HepG2 (cell line): ENCODE data around the gene PRMT7. TPM values are rescaled to one million over a fixed set of nuclear protein-coding genes. Genes with fewer than 3 reads are reported as not detected.

Experiments
- CBX5 ChIP-seq: sonication (generic); formaldehyde crosslinking; IDR thresholded peaks from 2 replicates; pipeline ENCODE4 v1.4.0; 2020; ENCODE audit warnings: missing genetic modification reagents, borderline replicate concordance
- EEA1 ChIP-seq: sonication (generic); formaldehyde crosslinking; IDR thresholded peaks from 2 replicates; pipeline ENCODE4 v1.5.1; 2020; ENCODE audit warnings: mild to moderate bottlenecking, missing genetic modification reagents, borderline replicate concordance
- HMGA1 ChIP-seq: sonication (generic); formaldehyde crosslinking; conservative IDR thresholded peaks from 2 replicates; pipeline ENCODE4 v1.4.0; 2020; ENCODE audit warnings: missing genetic modification reagents
- HNRNPH1 ChIP-seq: fragments of 200-400 bp; formaldehyde crosslinking; optimal IDR thresholded peaks from 2 replicates; pipeline ENCODE3; 2017; ENCODE audit warnings: mild to moderate bottlenecking, low read depth, low read length
- MATR3 ChIP-seq: sonication (generic); formaldehyde crosslinking; IDR thresholded peaks from 2 replicates; pipeline ENCODE4 v1.4.0; 2020; ENCODE audit warnings: missing genetic modification reagents
- MTA3 ChIP-seq: sonication (generic); formaldehyde crosslinking; IDR thresholded peaks from 2 replicates; pipeline ENCODE4 v1.4.0; 2020; ENCODE audit warnings: missing genetic modification reagents
- SRSF1 ChIP-seq: fragments of 200-400 bp; formaldehyde crosslinking; optimal IDR thresholded peaks from 2 replicates; pipeline ENCODE3; 2017; ENCODE audit warnings: mild to moderate bottlenecking, low read depth, low read length, moderate library complexity
- ZBTB38 ChIP-seq: sonication (generic); formaldehyde crosslinking; IDR thresholded peaks from 2 replicates; pipeline ENCODE4 v1.5.1; 2020; ENCODE audit warnings: mild to moderate bottlenecking, missing genetic modification reagents
- ZNF335 ChIP-seq: sonication (generic); formaldehyde crosslinking; IDR thresholded peaks from 2 replicates; pipeline ENCODE4 v1.4.0; 2020; ENCODE audit warnings: missing genetic modification reagents
- ZNF382 ChIP-seq: sonication (generic); formaldehyde crosslinking; IDR thresholded peaks from 2 replicates; pipeline ENCODE4 v1.5.0; 2020; ENCODE audit warnings: missing genetic modification reagents, mild to moderate bottlenecking, borderline replicate concordance
- ZNF543 ChIP-seq: sonication (generic); formaldehyde crosslinking; IDR thresholded peaks from 2 replicates; pipeline ENCODE4 v1.4.0; 2020; ENCODE audit warnings: mild to moderate bottlenecking, missing genetic modification reagents
- ZNF629 ChIP-seq: sonication (generic); formaldehyde crosslinking; conservative IDR thresholded peaks from 2 replicates; pipeline ENCODE4 v1.5.0; 2020; ENCODE audit warnings: missing genetic modification reagents
- ZNF674 ChIP-seq: sonication (generic); formaldehyde crosslinking; IDR thresholded peaks from 2 replicates; pipeline ENCODE4 v1.5.0; 2020; ENCODE audit warnings: low read depth, mild to moderate bottlenecking, missing genetic modification reagents
- ZNF775 ChIP-seq: sonication (generic); formaldehyde crosslinking; IDR thresholded peaks from 2 replicates; pipeline ENCODE4 v1.4.0; 2020; ENCODE audit warnings: missing genetic modification reagents, mild to moderate bottlenecking, moderate library complexity, borderline replicate concordance
- ZNF816 ChIP-seq: sonication (generic); formaldehyde crosslinking; IDR thresholded peaks from 2 replicates; pipeline ENCODE4 v1.8.0; 2022; ENCODE audit warnings: missing genetic modification reagents, mild to moderate bottlenecking, borderline replicate concordance
- ZNF83 ChIP-seq: sonication (generic); formaldehyde crosslinking; IDR thresholded peaks from 2 replicates; pipeline ENCODE4 v1.4.0; 2020; ENCODE audit warnings: missing genetic modification reagents, mild to moderate bottlenecking, borderline replicate concordance
- polyA plus RNA-seq, 8 experiments: library from polyadenylated mRNA; depleted of rRNA in 3 of 8; stranded (reverse) in 7 of 8; unstranded in 1 of 8; fragments of >200 nt; fragmentation: Illumina TruSeq in 4 of 8; extraction: Trizol in 4 of 8; gene quantifications; 2 replicates each; pipeline versions ENCODE4 v1.2.1 to v1.2.3, GENCODE V29; 2011 to 2016; ENCODE audit warnings: low read depth in 4 of 8, missing spikeins in 1 of 8, mixed read lengths in 1 of 8; ENCODE audit not compliant: insufficient read depth in 1 of 8
- total RNA-seq, 5 experiments: library from RNA; depleted of rRNA; stranded (reverse); fragments of >200 nt; fragmentation: Illumina TruSeq; extraction: Trizol; gene quantifications; 2 replicates each; pipeline ENCODE4 v1.2.3, GENCODE V29; 2016; ENCODE audit warnings: low read depth in 1 of 5
- TF ChIP-seq, protein P1 (sequence below): sonication (generic); formaldehyde crosslinking; IDR thresholded peaks from 2 replicates; pipeline ENCODE4 v1.4.0; 2020; ENCODE audit warnings: missing genetic modification reagents, mild to moderate bottlenecking, borderline replicate concordance
- TF ChIP-seq, protein P2 (sequence below): sonication (generic); formaldehyde crosslinking; IDR thresholded peaks from 2 replicates; pipeline ENCODE4 v1.5.1; 2020; ENCODE audit warnings: missing genetic modification reagents, mild to moderate bottlenecking, borderline replicate concordance
- TF ChIP-seq, protein P3 (sequence below): sonication (generic); formaldehyde crosslinking; IDR thresholded peaks from 2 replicates; pipeline ENCODE4 v1.4.0; 2020; ENCODE audit warnings: missing genetic modification reagents

Gene PRMT7
- total and polyA plus RNA-seq, 2 of the 13 experiments (the other 11 are each of a cell fraction or from before 2014, with no cell fraction given), result 47.5 to 55.0 TPM

DNA sequence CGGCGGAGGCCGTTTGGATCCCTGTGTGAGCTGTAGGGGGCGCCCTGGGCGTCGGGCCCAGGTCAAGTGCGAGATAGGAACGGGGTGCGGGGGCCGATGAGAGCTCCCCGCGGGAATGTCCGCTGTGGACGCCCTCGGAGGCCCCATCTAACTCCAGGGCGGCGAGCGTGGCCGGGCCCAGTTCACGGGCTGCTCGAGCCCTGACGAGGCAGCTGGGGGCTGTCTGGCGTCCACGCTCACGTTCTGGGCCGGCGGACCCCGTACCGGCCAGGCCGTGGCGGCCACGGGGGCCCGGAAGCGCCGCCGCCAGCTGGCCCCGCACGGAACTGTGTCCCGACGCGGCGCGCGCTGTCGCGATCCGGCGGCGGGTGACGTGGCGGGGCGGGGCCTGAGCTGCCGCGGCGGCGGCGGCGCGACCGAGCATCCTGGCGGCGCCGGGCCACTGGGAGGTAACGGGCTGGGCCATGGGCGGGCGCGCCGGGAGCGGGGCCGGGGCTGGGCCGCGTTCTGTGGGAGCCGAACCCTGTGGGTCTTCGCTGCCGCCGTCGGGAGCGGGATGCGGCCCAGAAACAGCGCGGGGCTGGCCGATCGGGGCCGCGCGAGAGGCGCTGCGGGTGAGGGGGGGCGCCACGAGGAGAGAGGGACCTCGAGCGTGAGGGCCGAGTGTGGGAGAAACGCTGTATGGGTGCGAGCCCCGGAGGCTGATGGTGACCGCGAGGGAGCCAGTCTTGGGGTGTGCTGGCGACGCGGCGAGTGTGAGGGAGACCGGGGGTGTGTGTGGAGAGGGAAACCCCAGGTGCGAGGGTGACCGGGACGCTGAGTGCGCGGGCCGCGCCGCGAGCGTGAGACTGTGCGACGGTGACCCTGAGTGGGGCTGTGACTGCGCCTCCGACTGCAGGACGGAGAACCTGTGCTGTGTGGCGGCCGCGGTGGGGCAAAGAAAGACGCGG lies 46.4 kb upstream of the PRMT7 start, which contains the start of gene SLC7A6 (continued):
- TF ChIP-seq, protein P1, sequence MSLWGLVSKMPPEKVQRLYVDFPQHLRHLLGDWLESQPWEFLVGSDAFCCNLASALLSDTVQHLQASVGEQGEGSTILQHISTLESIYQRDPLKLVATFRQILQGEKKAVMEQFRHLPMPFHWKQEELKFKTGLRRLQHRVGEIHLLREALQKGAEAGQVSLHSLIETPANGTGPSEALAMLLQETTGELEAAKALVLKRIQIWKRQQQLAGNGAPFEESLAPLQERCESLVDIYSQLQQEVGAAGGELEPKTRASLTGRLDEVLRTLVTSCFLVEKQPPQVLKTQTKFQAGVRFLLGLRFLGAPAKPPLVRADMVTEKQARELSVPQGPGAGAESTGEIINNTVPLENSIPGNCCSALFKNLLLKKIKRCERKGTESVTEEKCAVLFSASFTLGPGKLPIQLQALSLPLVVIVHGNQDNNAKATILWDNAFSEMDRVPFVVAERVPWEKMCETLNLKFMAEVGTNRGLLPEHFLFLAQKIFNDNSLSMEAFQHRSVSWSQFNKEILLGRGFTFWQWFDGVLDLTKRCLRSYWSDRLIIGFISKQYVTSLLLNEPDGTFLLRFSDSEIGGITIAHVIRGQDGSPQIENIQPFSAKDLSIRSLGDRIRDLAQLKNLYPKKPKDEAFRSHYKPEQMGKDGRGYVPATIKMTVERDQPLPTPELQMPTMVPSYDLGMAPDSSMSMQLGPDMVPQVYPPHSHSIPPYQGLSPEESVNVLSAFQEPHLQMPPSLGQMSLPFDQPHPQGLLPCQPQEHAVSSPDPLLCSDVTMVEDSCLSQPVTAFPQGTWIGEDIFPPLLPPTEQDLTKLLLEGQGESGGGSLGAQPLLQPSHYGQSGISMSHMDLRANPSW (CRISPR knock-in tag), result no peak
- no peak for TF ChIP-seq ZNF816 (CRISPR knock-in tag)
- TF ChIP-seq ZNF775 (CRISPR knock-in tag), result no peak
- peak; percentile 26 for TF ChIP-seq SRSF1
- TF ChIP-seq, protein P2, sequence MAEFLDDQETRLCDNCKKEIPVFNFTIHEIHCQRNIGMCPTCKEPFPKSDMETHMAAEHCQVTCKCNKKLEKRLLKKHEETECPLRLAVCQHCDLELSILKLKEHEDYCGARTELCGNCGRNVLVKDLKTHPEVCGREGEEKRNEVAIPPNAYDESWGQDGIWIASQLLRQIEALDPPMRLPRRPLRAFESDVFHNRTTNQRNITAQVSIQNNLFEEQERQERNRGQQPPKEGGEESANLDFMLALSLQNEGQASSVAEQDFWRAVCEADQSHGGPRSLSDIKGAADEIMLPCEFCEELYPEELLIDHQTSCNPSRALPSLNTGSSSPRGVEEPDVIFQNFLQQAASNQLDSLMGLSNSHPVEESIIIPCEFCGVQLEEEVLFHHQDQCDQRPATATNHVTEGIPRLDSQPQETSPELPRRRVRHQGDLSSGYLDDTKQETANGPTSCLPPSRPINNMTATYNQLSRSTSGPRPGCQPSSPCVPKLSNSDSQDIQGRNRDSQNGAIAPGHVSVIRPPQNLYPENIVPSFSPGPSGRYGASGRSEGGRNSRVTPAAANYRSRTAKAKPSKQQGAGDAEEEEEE (CRISPR knock-in tag), result no peak
- no peak for TF ChIP-seq HMGA1 (CRISPR knock-in tag)
- TF ChIP-seq CBX5, result no peak; the same call in 1 of the 2 replicates
- TF ChIP-seq ZBTB38 (CRISPR knock-in tag), result peak; percentile 4
- no peak for TF ChIP-seq MATR3
- TF ChIP-seq ZNF629 (CRISPR knock-in tag), result no peak; the same call in 1 of the 2 replicates
- TF ChIP-seq ZNF335 (CRISPR knock-in tag), result 0 out of 2 replicates have a peak, but pooled peaks have one; percentile 31
- peak; percentile 83; the same call in 1 of the 2 replicates for TF ChIP-seq ZNF83 (CRISPR knock-in tag)
- no peak; the same call in 1 of the 2 replicates for TF ChIP-seq ZNF543 (CRISPR knock-in tag)
- no peak; the same call in none of the 2 replicates for TF ChIP-seq ZNF674 (CRISPR knock-in tag)
- TF ChIP-seq MTA3 (CRISPR knock-in tag), result no peak
- TF ChIP-seq, protein P3, sequence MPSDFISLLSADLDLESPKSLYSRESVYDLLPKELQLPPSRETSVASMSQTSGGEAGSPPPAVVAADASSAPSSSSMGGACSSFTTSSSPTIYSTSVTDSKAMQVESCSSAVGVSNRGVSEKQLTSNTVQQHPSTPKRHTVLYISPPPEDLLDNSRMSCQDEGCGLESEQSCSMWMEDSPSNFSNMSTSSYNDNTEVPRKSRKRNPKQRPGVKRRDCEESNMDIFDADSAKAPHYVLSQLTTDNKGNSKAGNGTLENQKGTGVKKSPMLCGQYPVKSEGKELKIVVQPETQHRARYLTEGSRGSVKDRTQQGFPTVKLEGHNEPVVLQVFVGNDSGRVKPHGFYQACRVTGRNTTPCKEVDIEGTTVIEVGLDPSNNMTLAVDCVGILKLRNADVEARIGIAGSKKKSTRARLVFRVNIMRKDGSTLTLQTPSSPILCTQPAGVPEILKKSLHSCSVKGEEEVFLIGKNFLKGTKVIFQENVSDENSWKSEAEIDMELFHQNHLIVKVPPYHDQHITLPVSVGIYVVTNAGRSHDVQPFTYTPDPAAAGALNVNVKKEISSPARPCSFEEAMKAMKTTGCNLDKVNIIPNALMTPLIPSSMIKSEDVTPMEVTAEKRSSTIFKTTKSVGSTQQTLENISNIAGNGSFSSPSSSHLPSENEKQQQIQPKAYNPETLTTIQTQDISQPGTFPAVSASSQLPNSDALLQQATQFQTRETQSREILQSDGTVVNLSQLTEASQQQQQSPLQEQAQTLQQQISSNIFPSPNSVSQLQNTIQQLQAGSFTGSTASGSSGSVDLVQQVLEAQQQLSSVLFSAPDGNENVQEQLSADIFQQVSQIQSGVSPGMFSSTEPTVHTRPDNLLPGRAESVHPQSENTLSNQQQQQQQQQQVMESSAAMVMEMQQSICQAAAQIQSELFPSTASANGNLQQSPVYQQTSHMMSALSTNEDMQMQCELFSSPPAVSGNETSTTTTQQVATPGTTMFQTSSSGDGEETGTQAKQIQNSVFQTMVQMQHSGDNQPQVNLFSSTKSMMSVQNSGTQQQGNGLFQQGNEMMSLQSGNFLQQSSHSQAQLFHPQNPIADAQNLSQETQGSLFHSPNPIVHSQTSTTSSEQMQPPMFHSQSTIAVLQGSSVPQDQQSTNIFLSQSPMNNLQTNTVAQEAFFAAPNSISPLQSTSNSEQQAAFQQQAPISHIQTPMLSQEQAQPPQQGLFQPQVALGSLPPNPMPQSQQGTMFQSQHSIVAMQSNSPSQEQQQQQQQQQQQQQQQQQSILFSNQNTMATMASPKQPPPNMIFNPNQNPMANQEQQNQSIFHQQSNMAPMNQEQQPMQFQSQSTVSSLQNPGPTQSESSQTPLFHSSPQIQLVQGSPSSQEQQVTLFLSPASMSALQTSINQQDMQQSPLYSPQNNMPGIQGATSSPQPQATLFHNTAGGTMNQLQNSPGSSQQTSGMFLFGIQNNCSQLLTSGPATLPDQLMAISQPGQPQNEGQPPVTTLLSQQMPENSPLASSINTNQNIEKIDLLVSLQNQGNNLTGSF, result peak; percentile 23
- no peak for TF ChIP-seq ZNF382 (CRISPR knock-in tag)
- no peak for TF ChIP-seq EEA1
- no peak for TF ChIP-seq HNRNPH1
